AG04449 (cell line): Measurements from ENCODE around the gene AMHR2.
"Not testable (repeated sequence)": the region's sequence is repeated elsewhere in the genome, so short reads cannot be mapped to it uniquely, and the experiment has no call there.

Source experiments
- CTCF ChIA-PET: fragments of 350-600 bp; formaldehyde crosslinking; extraction: SDS; loops from one replicate; lab custom pipeline; 2021; ENCODE audit warnings: antibody characterized with exemption; lab: Yijun Ruan, JAX
- POLR2A ChIA-PET: fragments of 400-600, 350-600 bp; formaldehyde crosslinking; extraction: SDS; loops from one replicate; lab custom pipeline; 2020; ENCODE audit warnings: antibody characterized with exemption, inconsistent platforms; lab: Yijun Ruan, JAX
- DNase-seq: peaks from one replicate; pipeline ENCODE4 v3.0.0-alpha.2; 2010; ENCODE audit warnings: low read depth, low spot score
- H3K4me3 ChIP-seq: 2 replicates; pipeline ENCODE4 v1.5.1; 2011; ENCODE audit warnings: low read depth, mild to moderate bottlenecking, control low read depth, low read length
- TF ChIP-seq, protein P1 (sequence below): IDR thresholded peaks from one replicate; pipeline ENCODE4 v1.5.1; 2011; ENCODE audit warnings: mild to moderate bottlenecking, moderate library complexity, low read length, control low read depth, inconsistent platforms; ENCODE audit not compliant: insufficient read depth; ENCODE audit errors: missing control alignments

AMHR2 gene

GRCh38 chr12:53419756-53420155, 3.9 kb upstream of the AMHR2 start:
- POLR2A ChIA-PET: no interaction called here

DNA sequence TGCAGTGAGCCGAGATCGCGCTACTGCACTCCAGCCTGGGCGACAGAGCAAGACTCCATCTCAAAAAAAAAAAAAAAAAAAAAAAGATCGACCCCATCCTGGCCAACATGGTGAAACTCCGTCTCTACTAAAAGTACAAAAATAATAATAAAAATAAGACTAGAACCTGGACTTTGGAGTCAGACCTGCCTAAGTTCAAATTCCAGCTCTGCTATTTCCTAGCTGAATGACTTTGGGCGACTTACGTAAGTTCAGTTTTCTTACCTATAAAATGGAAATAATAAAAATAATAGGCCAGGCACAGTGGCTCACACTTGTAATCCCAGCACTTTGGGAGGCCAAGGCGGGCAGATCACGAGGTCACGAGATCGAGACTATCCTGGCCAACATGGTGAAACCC, 1.4 kb upstream of the AMHR2 start:
- CTCF ChIA-PET: interaction anchor here (0.8 to 12.8 kb wide), 15 partner anchors 9 to 99 kb away, joined by 3 to 593 read pairs (median 10); partner anchors contain the start of gene AAAS
- not testable (repeated sequence) for DNase-seq, H3K4me3 ChIP-seq
- POLR2A ChIA-PET: interaction anchor here (0.7 to 1.5 kb wide), 2 partner anchors 35 to 44 kb away, joined by 3 to 4 read pairs; no protein-coding TSS in a partner anchor

More at GRCh38 chr12:53419756-53420155, 3.9 kb upstream of the AMHR2 start:
- TF ChIP-seq, protein P1, sequence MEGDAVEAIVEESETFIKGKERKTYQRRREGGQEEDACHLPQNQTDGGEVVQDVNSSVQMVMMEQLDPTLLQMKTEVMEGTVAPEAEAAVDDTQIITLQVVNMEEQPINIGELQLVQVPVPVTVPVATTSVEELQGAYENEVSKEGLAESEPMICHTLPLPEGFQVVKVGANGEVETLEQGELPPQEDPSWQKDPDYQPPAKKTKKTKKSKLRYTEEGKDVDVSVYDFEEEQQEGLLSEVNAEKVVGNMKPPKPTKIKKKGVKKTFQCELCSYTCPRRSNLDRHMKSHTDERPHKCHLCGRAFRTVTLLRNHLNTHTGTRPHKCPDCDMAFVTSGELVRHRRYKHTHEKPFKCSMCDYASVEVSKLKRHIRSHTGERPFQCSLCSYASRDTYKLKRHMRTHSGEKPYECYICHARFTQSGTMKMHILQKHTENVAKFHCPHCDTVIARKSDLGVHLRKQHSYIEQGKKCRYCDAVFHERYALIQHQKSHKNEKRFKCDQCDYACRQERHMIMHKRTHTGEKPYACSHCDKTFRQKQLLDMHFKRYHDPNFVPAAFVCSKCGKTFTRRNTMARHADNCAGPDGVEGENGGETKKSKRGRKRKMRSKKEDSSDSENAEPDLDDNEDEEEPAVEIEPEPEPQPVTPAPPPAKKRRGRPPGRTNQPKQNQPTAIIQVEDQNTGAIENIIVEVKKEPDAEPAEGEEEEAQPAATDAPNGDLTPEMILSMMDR: no peak
- CTCF ChIA-PET: interaction anchor here (1.0 to 12.8 kb wide), 7 partner anchors 8 to 97 kb away, joined by 3 to 593 read pairs (median 39); partner anchors contain the start of gene AAAS
- DNase-seq: no peak
- no peak overlapping the region for H3K4me3 ChIP-seq

DNA sequence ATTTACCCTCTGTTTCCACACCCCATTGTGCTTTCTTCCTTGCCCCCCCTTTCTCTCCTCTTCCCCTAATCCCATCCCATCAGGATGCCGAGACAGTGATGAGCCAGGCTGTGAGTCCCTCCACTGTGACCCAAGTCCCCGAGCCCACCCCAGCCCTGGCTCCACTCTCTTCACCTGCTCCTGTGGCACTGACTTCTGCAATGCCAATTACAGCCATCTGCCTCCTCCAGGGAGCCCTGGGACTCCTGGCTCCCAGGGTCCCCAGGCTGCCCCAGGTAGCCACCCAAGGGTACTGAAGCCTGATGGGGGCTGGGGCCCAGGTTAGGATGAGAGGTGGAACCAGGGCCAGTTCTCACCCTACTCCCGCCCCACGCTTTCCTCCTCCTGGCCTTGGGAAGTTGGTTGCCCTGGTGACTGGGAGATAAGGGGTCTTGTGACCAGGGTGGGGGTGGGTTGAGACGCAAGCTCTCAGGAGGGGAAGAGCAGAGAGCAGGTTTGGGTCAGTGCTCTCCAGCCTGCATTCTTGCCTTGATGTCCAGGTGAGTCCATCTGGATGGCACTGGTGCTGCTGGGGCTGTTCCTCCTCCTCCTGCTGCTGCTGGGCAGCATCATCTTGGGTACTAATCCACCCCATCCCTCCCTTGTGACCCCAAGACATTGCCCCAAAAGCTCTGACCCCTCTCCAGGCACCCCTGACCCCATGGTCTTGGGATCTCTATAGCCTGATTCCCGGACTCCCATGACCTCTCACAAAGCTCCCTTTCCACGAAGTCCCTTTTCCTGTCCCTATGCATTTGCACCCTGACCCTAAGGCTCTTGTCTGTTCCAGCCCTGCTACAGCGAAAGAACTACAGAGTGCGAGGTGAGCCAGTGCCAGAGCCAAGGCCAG, 1.2 kb downstream of the AMHR2 start:
- no peak overlapping the region for H3K4me3 ChIP-seq
- CTCF ChIA-PET: interaction anchor here (0.9 to 12.8 kb wide), 7 partner anchors 10 to 102 kb away, joined by 3 to 593 read pairs (median 3); partner anchors contain the start of genes AAAS and PRR13

GRCh38 chr12:53425515-53426150, 2.0 kb downstream of the AMHR2 start:
- no peak overlapping the region for H3K4me3 ChIP-seq
- DNase-seq: no peak
- ChIA-PET CTCF (interaction anchor here (0.9 to 12.8 kb wide), 6 partner anchors 10 to 103 kb away, joined by 3 to 593 read pairs (median 4); partner anchors contain the start of genes AAAS and PRR13), POLR2A (no interaction called here)
- TF ChIP-seq, protein P1: no peak

More for the DNA sequence above, 1.2 kb downstream of the AMHR2 start:
- POLR2A ChIA-PET: no interaction called here
- DNase-seq: no peak
- TF ChIP-seq, protein P1: no peak

DNA sequence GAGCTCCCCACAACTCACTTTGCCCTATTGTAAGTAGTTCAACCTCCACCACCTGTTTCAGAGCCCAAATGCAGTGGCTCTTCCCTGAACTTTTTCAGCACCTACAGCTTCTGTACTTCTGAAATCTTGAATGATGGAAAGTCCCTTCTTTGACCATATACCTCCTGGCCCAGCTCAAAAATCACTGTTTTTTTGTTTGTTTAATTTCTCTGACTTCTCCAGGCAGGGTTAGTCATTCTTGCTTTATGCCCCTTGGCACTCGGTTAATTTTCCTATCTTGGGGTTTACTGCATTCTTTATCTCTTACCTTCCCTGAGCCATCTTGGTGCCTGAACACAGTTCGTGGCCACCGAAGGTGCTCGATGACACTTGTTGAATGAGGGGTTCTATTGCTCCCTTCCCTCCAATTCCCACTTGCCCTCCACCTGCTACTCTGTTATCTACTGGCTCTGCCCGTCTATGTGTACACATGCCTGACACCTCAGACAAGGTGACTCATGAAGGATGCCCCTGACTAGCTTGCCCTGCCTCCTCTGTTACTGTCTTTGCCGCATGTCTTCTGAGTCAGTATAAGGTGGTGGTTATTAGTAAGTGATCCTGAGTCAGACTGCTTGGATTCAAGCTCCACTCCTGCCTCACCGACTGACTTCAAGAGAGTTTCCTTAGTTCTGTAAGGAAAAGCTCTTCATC, 4.4 kb downstream of the AMHR2 start:
- peak; percentile 71 for DNase-seq
- H3K4me3 ChIP-seq: no peak overlapping the region
- ChIA-PET CTCF (interaction anchor here (0.7 to 12.8 kb wide), 8 partner anchors 8 to 107 kb away, joined by 3 to 593 read pairs (median 4); partner anchors contain the start of gene AAAS), POLR2A (interaction anchor here (0.6 to 1.4 kb wide), 3 partner anchors 13 to 83 kb away, joined by 3 to 6 read pairs (median 4); partner anchors contain the start of gene PRR13)
- TF ChIP-seq, protein P1: no peak

DNA sequence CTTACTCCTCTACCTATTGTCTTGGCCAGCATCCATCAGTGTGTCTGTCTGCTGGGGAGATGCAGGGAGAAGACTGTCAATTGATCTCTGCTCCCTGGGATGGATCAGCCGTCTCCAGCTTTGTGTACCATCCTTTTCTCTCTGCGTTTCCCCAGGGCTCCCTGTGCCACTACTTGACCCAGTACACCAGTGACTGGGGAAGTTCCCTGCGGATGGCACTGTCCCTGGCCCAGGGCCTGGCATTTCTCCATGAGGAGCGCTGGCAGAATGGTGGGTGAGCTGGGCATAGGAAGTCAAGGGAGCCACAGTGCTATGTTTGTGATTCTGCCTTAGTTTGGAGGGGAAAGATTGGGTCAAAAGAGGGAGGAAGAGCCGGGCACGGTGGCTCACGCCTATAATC, 5.1 kb downstream of the AMHR2 start:
- TF ChIP-seq, protein P1: no peak
- H3K4me3 ChIP-seq: no peak overlapping the region
- POLR2A ChIA-PET: interaction anchor here (0.6 to 1.4 kb wide), 3 partner anchors 12 to 84 kb away, joined by 3 to 6 read pairs (median 4); partner anchors contain the start of gene PRR13
- DNase-seq: no peak
- CTCF ChIA-PET: interaction anchor here (1.0 to 12.8 kb wide), 7 partner anchors 7 to 107 kb away, joined by 3 to 593 read pairs (median 5); partner anchors contain the start of genes AAAS and AMHR2
